GM21737 (cell line): ENCODE measurements around the gene STIM1.
"Not testable (repeated sequence)": the region's sequence is repeated elsewhere in the genome, so short reads cannot be mapped to it uniquely, and the experiment has no call there.

Experiments
- ATAC-seq: cut with Tn5 transposase; IDR thresholded peaks from one replicate; pipeline ENCODE4 v1.9.1; 2021; ENCODE audit warnings: mild to moderate bottlenecking, moderate library complexity; ENCODE audit not compliant: unreplicated experiment

The STIM1 gene

DNA sequence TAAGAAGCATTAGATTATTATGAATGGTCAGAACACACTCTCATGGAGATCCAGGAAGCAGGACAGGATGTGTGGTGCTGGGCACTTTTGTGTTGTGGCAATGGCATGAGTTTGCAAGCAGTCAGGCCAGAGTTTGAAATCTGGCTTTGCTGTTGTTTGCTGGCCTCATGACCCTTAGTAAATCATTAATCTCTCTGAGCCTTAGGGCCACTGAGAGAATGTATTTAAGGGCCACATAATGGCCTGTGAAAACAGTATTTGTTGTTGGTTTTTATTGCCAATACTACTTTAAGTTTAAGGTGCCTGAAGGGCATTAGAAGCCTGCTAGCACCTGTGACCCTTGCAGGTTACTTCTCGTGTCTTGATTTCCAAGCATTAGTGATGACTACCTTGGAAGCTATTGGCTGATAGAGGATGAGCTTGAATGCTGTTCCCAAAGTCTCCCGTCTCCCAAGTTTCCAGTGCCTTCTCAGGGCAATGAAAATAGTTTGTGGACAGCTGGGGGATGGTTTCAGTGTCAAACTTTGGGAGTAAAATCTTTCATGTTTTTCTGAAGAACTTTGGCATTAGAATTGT lies 24.6 kb downstream of the STIM1 start:
- peak; percentile 36 for ATAC-seq

DNA sequence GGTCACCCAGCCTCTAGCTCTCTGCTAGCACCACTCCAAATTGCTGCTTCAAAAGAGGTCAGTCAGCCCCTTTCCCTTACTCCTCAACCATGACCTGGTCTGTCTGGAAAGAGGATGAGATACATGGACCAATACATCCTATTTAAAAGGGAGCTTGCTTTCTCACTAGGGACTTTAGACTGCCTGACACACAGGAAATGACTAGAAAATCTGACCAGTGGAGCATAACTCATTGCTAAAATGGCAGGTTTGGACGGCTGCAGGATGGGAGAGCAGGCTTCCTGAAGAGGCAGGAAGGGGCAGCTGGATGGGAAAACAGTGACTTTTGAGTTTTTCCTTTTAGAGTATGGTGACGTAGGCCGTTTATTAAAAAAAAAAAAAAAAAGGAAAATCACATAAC lies 25.3 kb downstream of the STIM1 start:
- ATAC-seq = peak; percentile 40

DNA sequence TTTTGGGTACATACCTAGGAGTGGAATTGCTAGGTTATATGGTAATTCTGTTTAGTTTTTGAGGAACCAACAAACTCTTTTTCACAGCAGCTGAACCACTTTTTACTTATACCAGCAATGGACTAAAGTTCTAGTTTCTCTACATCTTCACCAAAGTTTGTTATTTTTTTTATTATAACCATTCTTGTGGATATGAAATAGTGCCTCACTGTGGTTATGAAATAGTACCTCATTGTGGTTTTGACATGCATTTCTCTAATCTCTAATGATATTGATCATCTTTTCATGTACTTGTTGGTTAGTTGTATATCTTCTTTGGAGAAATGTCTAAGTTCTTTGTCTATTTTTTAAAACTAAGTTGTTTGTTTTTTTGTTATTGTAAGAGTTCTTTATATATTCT lies 27.2 kb downstream of the STIM1 start:
- no peak for ATAC-seq

DNA sequence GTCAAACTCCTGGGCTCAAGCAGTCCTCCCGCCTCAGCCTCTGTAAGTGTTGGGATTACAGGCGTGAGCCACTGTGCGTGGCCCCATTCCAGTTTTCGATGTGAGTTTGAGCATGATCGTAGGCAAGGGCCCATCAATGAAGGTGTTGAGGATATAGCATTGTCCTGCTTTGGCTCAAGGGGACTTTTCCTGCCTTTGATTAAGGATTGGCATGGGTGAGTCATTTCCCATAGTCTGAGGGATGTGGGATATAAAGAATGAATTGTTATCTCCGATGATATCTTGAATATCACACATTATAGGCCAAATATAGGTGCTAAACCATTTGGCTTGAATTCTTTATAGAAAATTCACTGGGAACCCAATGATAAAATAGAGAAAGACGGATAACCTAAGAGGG lies 30.4 kb downstream of the STIM1 start:
- no peak for ATAC-seq

DNA sequence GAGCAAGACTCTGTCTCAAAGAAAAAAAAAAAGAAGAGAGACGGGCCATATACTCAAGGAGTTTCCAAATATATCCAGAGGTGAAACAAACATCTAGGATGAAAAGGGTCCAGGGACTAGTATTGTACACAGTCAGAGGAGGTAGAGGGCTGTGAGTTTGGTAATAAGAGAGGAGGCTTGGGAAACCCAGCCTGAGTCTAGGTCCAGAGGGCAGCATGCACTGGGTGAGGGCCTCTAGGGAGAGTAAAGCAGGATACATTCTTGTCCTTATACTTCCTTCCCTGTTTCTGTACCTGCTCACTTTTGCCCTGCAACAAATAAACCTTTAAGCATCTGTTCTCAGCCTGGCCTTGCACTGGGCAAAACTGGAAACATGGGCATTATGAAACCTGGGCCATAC lies 31.5 kb downstream of the STIM1 start:
- no peak for ATAC-seq

DNA sequence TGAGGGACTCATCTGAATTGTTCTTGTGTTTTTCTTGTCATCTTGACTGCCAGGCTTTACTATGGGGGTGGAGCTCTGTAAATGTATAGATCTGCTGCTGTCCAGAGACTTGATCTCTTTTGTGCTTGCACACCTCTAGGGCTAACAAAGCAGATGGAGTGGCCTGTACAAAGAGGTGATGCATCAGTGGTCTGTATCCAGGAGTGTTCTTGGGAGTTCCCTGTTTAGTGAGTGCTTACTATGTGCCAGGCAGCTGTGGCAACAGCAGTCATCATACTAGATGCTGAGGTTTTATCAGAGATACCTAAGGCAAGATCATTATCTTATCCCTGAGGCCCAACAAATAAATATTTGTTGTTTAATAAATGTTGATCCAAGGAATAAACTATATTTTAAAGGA lies 33.4 kb downstream of the STIM1 start:
- ATAC-seq = no peak

DNA sequence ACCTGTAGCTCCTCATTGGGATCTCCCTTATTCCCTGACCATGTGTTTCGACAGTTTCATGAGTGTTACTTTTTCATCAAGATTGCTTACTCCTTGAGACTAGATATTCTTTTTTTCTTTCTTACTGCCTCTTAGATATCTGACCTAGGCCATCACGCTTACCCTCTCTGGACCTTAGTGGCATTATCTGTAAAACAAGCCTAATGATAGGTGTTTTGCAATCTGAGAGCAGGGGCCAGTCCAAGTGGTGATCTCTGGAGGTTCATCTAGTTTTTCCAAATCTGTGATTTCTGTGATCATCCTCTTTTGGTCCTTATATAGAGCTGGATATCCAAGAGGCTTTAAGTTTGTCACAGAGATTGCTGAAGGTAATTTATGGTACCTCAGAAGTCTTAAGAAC lies 34.5 kb downstream of the STIM1 start:
- ATAC-seq = no peak

DNA sequence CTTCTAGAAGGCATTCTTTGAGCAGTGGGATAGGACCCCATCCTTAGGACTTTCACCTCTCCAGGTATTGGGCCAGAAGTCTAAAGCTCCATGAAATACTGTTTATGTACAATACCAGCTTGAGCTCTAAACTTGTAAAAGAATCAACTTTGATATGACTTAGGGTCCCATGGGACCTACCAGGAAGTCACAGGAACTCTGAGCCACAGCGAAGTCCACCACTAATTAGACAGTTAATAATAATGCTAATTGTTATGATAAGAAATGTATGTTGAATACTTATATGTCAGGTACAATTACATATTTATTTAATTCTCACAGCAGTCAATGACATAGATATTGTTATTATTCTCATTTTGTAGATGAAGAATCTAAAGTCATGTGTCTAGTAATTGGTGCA lies 35.3 kb downstream of the STIM1 start:
- ATAC-seq = no peak

DNA sequence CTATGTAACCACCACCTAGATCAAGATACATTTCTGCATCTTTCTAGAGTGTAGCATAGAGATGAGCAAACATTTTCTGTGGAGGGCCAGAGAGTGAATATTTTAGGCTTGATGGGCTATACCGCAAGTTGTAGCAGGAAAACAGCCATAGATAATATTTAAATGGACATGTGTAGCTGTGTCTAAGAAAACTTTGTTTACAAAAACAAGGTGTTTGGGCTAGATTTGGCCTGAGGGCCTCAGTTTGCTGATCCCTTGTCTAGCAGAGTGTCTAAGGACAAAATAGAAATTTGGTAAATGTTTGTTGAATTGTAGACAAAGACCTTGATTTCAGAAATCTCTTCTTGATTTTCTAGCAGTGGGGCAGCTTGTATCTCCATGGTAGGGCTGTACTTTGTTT lies 36.3 kb downstream of the STIM1 start:
- ATAC-seq = no peak

DNA sequence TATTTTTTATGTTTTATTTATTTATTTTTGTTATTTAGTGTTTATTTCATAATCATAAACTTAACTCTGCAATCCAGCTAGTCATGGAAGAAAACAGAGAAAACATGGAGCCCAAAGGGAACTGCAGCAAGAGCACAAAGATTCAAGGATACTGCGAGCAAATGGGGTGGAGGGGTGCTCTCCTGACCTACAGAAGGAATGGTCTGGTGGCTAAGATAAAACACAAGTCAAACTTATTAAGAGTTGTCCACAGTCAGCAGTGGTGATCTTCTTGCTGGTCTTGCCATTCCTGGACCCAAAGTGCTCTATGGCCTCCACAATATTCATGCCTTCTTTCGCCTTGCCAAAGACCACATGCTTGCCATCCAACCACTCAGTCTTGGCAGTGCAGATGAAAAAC lies 36.7 kb downstream of the STIM1 start:
- no peak for ATAC-seq

DNA sequence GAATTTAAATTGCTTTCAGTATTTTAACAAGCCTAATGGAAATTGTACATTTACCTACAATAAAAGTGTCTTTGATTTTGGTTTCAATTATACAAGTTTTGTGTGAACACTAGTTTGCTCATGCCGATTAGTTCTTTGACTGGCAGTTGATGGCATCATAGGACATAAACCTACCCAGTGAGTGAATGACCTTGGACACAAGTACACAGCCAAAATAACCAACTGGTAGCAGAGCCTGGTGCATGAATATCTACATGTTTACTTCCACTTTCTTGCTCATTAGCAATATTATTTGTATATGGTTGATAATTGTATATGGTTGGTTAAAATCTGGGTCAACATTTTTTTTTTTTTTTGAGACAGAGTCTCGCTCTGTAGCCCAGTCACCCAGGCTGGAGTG lies 37.8 kb downstream of the STIM1 start:
- ATAC-seq = peak; percentile 12

DNA sequence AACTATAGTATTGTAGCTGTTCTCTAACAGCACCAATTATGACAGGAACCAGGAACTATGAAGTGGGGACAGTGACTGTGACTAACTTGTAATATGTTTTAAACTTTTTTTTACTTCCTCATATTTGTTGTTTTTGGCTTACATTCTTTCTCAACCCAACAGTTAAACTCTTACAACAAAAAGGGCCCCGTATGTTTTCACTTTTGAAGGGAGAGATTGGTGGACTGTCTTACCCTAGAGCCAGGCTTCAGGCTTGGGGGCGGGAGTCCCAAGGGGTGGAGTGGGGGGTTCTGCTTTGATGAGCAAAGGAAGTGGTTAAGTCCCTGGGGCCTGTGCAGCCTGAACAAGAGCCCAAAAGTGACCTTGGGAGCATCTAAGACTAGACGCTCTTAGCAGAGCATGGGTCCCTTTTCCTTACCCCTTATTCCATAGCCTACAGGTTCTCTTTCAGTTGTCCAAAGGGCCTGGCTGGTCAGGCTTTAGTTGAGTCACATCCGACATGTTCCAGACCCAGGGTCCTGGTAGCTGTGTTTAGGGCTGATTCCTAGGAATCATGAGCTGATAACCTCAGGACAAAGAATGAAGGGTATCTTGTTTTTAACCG lies 38.8 kb downstream of the STIM1 start:
- ATAC-seq = peak; percentile 96

DNA sequence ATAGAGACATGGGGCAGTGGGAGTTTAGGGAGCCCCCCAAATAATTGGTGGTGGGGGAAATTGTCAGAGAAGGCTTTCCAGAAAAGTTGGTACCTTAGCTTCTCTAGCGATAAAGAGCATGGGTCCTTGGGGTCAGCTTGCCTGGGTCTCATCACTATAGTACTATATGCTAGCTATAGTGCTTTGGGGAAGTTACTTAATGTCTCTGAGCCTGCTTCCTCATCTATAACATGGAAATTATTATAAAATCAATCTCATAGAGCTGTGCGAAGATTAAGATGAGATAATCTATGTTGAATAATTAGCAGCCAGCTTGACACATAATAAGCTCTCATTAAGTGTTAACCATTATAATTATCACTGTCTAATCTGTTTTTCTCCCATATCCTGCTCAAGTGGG lies 41.2 kb downstream of the STIM1 start:
- ATAC-seq = no peak

DNA sequence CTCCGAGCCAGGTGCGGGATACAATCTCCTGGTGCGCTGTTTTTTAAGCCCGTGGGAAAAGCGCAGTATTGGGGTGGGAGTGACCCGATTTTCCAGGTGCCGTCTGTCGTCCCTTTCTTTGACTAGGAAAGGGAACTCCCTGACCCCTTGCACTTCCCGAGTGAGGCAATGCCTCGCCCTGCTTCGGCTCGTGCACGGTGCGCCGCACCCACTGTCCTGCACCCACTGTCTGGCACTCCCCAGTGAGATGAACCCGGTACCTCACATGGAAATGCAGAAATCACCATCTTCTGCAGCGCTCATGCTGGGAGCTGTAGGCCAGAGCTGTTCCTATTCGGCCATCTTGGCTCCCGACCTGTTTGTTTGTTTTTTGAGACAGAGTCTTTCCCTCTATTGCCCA lies 44.8 kb downstream of the STIM1 start:
- not testable (repeated sequence) for ATAC-seq

DNA sequence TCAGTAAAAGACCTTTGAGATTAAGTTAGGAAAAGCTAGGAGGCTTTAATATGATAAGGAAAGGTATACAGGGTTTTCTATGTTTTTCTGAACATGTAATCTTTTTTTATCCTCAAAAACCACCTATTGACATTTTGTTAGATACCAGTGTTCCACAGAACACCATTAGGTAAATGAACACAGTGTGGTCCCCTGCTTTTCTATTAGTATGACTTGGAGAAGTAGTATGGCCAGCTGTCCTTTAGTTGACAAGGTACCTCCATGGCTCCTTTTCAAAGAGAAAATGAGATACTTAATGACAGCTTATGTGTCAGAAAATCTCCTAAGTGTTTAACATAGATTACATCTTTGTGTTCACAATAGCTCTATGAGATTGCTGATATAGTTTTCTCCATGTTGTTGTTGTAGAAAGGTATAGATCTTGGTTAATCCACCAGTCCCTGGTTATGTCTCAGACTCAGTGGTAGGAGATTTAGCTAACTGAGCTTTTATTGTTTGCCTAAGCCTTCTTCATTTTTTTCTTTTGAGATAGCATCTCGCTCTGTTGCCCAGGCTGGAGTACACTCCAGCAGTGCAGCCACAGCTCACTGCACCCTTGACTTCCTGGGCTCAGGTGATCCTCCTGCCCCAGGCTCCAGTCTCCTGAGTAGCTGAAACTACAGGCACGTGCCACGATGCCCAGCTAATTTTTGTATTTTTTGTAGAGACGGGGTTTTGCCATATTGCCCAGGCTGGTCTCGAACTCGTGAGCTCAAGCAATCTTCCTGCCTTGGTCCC lies 46.0 kb downstream of the STIM1 start:
- no peak for ATAC-seq

DNA sequence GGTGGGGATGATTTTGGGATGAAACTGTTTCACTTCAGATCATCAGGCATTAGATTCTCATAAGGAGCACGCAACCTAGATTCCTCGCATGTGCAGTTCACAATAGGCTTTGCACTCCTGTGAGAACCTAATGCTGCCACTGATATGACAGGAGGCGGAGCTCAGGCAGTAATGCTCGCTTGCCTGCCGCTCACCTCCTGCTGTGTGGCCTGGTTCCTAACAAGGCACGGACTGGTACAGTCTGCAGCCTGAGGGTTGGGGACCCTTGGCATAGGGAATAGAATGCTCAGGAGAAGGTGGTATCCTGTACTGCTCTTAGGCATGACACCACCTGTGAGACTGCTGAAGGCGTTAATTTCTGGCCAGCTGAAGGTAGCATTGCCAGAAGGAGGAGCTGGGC lies 47.0 kb downstream of the STIM1 start:
- ATAC-seq = no peak

DNA sequence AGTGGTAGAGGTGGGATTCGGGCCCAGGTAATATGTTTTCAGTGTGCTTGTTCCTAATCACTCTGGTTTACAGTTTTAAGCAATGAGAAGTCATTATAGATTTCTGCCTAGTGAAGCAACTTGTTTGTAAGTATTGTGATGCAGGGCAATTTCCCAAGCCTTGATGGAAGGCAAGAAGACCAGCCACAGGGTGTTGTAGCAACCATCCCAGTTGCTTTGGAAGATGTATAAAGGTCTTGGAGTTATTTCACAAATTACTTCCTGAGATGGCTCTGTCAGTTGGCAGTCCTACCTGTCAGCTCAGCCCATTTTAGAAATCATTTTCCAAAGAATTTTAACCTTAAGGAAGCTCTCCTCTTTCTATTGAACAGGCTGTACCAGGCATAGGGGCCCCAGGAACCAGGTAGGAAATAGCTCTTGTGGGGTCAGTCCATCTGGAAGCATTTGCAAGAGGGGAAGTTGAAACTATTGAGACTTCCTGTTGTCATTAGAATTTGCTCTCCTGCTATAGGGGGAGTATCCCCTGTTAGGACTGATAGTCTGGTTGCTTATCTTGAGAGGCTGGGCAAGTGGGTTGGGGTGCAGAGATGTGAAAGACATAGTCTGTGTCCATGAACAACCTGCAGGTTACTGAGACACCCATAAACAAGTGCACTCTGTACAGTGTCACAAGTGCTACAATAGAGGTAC lies 47.9 kb downstream of the STIM1 start:
- peak; percentile 55 for ATAC-seq

DNA sequence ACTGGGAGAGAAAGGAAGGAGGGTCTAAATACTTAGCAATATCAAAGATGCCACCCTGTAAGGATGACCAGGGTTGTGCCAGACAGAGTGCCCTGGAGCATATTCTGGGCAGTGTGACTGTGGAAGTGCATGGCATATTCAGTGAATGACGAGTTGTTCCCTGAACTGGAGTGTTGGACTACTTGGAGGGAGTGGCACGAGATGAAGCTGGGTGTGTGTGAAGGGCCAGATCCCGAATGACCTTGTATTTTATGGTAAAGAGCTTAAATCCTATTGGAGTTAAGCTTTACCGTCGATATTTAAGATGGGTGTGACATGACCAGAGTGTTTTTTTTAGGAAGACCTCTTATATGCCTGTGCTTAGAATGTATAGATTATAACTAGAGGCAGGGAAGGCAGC lies 48.8 kb downstream of the STIM1 start:
- no peak for ATAC-seq

DNA sequence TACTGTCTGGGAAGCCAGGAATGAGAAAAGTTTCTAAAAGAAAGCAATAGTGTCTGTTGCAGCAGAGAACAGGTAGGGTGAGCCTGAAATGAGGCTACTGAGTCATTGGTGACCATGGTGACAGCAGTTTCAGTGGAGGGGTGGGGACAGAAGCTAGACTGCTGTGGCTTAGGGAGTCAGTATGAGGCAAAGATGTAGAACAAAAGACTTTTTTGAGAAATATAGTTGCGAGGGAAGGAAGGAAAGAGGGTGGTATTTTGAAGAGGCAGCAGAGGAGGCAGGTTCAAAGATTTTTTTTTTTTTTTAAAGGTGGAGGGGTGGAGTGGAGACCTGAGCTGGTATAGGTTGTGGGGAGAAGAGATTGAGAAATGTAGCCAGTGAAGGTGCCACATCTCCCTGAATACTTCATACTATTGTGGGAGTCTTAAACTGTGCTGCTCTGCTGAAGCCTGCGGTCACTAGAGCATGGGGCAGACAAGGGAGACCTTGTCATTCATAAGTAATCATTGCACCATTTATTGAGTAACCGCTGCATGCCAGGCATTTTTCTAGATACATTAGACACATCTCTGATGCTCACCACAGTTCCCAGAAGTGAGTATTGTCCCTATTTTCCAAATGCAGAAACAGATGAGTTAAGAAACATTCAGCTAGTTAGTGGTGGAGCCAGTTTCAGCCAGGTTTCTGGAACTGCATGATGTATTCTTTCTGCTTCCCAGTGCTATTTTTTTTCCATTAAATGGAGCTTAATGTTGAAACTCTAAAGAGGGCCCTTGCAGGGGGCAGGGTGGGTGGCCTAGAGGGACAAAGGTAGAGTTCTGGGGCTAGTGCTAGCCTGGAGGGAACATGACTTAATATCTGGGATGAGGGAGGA lies 49.9 kb downstream of the STIM1 start:
- ATAC-seq = peak; percentile 65

DNA sequence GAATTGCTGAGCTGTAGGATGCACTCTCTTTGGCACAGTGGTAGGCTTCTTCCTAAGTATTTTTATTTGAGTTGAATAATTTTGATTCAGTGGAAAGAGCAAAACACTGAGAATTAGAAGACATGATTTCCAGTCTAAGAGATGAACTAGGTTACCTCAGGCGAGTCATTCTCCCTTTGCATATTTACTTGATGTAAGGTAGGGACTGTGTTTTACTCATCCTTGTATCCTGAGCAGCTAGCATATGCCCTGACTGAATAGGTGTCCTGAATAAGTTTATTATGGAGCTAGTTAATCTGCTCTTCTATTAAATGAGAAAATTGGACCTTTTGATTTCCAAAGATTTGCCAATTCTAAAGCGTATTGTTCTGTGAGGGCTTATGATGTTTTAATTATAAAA lies 50.7 kb downstream of the STIM1 start:
- no peak for ATAC-seq

DNA sequence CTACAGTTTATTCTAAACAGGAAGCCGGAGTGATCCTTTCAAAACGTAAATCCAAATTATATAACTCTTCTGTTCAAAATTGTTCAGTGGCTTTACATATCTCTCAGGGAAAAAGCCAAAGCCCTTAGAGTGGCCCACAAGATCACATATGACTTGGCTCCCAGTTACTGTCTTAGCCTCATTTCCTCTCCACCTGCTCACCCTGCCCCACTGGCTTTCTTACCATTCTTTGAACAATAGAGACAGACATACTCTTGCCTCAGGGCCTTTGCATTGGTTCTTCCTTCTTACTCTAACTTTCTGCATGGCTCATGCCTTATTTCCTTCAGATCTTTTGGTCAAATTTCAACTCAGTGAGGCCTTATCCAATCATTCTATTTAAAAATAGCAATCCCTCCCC lies 52.1 kb downstream of the STIM1 start:
- ATAC-seq = no peak
